DMS 273 (cell line): ENCODE measurements around the gene FSHR.

Experiments used
- DNase-seq: peaks from one replicate; lab custom pipeline; 2025; ENCODE audit not compliant: unreplicated experiment; lab: John Stamatoyannopoulos, UW

The FSHR gene

DNA sequence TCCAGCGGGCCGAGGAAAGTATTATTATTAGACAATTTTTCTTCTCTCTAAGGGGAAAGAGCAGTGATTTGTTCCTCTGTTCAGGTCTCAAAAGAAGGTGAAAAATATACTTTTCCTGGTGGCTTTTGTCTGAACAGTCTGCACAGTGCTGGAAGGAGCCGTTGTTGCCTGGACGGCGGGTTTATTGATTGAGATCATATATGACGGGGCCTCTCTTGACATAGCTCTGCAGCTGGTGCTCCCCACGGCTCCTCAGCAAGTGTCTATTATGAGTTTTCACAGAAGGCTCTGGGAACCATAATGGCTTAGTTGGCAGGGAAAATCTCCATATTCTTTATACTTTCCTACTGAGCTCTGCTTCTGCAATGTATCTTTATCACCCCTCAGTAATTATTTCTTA is 42.9 kb downstream of the FSHR start:
- no peak for DNase-seq

DNA sequence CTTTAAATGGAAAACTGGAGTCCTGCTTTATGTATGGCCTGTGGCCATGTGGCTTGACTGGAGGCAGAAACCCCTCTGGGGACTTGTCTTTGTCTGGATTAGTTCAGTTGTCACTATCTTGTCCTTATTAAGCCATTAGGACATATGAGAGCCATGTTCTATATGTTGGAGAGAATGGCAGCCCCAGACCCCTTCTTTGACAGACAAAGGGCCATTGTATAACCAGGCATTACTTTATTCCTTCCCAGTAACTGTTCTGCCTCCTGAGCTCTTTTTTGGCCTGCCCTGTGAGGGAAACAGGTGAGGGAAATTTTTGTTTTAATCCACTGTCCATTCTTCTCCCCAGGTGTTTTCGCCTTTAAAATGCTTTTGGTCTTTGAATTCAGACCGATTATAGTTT is 43.3 kb downstream of the FSHR start:
- DNase-seq: no peak

DNA sequence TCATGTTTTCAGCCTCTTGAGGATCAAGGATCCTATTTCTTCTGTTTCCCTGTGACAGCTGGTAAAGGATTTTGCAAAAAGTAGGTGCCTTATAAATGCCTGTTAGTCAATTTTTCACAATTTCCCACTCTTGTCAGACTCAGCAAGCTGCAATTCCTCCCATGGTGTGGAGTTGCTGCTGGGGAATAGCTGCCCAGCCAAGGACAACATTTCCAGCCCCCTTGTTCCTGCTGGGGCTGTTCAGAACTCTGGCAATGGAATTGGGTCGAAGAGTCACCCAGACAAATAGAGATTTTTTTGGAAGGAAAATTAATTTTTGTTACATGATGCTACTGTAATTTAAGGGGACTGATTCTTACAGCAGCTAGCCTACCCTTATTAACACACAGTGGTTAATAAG is 43.7 kb downstream of the FSHR start:
- DNase-seq: no peak

DNA sequence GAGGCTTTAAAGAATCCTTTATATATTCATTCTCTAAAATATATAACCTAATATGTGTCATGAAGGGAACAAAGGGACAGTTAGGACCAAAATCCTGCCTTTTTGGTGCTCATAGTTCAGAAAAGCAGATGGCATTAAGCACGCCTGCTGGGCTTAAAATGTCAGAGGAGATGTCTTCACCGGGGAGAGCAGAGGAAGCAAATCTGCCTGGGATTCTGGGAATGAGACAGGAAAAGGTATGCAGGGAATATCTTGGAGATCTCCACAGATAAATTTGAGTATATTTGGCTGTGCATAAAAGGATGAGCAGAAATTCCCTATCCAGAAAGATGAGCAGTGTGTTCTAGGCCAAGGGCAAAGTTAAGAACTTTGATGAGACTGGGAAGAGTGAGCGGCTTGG is 45.5 kb downstream of the FSHR start:
- DNase-seq: no peak

DNA sequence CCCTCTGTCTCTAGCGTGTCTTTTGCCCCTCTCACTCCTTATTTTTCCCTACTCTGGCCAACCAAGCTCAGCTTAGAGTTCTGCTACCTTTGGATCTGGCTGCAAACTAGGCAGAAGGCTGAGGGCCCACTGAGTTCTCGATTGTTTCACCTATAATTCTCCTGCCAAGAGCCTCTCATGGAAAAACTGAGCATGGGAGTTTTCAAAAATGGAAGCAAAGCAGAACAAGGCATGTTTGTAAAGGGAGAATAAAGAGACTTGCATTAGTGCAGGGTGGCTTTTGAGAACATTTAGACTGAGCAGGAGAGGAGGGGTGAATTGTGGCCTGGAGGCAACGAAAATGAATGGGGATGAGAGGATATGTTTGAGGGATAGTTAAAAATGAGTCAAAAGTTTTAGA is 45.9 kb downstream of the FSHR start:
- DNase-seq: no peak

DNA sequence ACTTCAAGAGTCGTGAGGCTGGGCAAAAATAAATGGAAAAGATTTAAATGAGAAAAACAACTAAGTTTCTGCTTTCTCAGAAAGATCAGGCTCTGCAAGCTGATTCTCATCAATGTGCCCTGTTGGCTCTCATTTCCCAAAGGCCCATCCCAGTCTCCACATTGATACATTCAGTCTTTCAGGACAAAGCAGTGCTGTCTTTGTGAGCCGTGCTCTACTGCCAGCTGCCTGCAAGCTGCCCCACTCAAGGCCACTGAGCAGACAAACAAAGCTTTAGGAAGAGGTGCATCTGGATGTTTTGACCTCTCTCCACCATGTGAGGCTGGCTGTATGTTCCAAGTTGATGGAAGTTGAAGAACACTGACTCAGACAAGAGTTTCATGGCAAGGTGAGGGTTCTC is 48.8 kb downstream of the FSHR start:
- DNase-seq: no peak

DNA sequence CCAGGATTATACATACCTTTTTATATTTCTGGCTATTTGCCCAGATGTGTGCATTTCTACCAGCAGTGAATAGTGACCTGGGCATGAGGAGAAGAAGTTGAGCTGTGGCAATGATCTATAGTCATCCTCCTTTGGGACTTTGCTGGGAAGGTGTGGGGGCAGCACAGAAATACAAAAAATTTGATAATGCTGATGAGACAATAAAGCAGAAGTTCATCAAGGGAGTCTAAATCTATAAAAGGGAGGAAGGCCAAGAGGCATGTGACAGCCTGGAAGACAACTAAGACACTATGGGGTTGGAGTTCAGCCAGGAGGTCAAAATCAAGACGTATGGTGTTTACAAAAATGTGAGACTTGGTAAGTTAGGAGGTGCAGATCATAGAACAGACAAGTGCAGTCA is 52.2 kb downstream of the FSHR start:
- DNase-seq: no peak

DNA sequence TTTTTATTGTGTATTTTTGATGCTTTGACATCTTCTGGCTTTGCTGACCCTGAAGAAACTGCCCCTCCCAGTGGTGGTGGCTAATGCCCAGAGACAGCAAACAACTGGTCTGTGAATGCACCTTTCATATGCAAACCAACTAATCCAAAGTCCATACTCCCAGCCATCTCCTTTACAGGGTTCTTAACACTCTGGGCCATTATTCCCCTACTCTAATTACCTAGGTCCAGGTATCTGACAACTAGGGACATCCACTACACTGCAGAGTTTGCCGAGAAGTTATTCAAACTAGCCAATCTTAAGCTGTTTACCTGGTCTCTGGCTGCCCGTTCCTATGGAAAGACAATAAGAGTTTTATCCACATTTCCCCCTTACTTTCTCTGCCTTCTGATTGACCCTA is 73.6 kb downstream of the FSHR start:
- DNase-seq: no peak

DNA sequence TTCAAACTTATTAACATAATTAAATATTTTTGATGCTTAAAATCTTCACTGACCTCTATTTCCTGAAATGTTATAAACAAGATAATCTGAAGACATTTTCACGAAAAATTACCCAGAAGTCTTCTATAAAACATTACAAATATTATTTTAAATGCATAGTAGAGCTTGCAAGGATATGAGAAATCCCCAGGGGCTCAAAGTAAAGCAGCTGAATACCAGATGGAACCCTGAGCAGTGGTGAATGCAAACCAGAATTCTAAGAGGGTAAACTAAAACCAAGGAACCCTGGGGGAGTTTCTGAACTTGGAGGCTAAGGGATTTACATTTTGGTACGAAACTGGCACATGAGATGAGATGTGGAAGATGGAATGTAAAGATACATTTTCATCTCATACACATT is 83.6 kb downstream of the FSHR start:
- no peak for DNase-seq

DNA sequence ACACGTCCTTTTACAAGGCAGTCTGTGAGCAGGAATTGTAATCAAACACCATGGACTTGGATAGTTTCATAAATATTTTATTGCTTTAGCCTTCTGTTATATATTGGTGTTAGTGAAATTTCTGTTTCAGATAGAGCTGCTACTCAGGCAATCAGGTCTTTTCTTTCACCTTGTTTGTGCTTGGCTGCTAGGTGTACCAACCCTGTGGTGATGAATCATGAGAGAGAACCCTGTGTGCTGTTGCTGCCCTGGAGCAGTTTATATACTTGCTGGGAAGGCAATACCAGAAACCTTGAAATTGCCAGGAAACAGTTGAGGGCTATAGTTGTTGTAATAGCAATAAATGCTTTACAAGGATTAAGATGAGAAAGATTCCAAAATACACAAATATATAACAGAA is 84.5 kb downstream of the FSHR start:
- no peak for DNase-seq

DNA sequence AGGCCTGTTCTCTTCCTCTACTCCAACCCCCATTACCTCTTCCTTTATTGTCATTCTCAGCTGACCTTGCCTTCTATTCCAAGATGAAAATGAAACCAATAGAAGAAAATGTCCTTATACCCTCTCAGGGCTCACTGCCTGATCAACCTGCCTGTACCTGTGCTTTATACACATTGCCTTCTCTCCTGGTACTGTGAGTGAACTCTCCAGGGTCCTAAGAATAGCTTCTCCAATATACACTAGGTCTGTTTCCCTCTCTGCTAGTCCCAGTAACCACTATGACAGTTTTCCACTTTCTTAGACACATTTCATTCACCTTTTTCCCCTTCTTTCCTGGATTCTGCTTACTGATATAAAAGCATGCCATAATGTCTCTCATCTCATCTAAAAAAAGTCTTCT is 85.7 kb downstream of the FSHR start:
- DNase-seq: no peak

DNA sequence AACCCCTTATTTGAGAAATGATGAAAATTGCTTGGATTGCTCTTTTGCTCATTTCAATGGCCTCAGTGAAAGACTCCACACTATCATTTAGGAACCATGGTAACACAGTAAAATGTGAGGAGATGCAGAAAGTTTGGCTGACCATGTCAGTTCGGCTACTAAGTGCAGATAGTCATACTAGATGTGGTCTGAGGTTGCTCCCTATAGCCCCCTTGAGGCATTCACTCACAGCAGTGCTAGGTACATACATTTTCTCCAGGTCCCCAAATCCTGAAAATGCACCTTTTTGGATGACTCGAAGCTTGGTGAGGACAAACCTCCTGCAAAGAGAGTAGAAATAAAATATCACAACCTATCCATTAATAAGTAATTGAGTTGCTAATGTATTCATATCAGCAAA is 86.3 kb downstream of the FSHR start:
- DNase-seq: no peak

DNA sequence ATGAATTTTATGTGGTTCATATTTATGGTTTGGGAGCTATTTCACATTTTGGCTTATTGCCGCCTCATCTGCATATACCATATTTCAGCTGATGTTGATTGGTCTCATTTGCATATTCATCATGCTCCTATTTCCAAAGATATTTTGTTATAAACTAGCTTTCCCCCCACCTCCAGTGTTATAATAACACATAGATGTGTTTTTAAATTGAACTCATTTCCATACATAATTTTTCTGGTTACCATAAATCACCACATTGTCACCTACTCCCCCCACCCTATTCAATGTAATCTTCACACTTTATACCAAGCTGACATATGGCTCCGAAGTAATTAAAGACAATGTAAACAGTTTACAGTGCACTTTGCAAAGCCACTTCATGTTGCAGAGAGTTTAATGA is 101.2 kb downstream of the FSHR start:
- DNase-seq: no peak

DNA sequence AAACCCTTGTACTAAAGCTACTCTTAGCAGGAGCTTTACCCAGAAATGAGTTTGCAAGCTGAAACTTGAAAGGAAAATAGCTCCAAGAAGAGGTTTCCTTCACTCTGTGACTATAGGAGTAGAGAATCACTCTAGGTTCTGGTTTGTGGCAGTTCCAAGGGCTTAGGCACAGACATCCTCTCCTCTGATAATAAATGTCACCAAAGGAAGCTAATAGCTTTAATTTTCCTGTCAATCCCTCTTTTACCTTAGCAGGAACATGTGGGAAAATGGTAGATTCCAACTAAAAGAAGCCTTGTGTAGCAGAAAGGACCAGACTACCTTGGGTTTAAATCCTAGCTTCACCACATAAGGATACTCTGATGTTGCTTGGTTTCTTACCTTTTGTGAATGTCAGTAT is 104.0 kb downstream of the FSHR start:
- DNase-seq: no peak

DNA sequence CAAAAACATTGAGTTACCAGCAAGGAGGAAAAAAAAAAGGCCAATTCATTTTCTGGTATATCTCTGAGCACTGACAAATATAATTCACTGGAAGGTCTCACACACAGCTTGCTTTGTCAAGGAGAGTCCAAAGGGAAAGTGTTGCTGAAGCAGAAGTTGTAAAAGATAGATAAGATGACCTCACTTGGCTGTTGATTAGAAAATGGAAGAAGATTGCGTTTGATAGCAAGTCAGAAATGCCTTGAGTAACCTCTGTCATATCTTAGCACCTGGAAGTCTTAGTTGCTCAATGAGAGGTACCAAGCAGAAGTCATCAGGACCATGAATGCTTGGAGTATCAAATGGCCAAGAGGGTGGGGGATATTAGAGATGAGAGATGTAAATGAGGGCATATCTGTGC is 105.2 kb downstream of the FSHR start:
- DNase-seq: no peak

DNA sequence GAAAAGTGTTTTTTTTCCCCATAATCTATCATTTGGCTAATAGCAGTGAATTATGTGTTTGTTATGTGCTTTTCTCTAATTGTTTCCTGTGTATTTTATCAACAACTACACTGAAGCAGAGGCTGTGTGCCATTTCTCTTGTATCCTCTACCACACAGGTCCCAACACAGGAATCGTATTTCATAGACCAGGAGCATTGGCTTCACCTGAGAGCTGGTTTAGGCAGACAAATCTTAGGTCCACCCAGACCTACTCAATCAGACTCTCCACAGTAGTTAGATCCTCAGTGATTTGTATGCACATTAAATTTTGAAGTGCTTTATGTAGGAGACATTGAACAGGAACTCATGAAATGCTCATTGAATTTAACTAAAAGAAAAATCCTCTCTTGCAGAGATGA is 109.2 kb downstream of the FSHR start:
- no peak for DNase-seq

DNA sequence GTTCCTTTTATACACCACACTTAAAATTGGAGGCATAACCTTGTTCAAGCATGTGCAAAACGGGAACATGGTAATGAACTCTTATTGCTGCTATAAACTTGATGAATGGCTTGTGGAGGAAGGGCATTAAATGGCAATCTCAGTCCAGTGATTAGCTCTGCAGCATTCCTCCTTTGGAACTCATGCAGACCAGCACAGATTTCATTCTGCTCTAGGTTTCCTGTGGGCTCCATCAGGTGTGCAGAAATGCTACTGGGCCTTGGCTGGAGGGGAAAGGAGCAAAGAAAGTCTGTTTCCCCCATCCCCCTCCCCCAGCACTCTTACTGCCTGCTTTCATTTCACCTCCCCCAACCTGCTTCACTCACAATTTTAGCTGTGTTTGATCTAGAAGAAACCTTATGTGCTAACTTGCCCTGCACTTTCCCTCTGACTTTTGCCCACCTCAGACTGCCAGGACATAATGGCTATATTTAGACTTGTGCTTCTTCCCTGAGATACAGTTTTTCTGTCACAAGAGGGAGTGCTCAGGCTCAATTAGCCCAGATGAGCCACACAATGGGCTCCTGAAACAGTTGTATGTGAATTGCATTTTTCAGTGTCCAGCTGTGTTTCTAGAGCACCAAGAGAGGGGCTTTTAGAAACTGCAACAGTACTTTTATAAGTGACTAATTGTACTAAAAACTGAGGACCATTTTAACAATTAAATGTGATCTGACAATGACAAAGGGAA is 109.8 kb downstream of the FSHR start:
- peak; percentile 10 for DNase-seq

DNA sequence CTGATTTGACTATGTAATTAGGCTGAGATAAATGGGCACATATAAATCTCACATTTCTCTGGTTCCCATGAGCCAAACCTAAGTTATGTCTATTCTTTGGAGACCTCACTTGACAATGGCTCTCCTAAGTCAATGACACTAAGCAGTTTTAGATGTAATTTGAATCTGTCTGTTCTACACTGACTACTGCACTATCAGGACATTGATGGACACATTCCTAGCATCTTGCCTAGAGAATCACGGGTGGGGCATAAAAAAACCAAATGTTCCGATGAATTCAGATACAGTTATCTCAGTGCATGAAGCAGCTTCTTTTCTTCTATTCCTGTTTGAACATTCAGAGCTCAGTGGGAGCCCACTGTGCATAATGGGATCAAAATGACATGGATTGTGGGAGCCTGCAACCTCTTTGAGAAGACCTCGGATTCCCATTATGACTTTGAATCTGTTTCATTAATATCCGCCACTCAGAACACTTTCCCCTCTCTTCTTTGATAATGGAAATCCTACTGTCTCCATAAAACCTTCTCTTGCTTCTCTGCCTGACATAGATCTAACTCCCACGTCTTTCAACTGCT is 110.8 kb downstream of the FSHR start:
- no peak for DNase-seq

DNA sequence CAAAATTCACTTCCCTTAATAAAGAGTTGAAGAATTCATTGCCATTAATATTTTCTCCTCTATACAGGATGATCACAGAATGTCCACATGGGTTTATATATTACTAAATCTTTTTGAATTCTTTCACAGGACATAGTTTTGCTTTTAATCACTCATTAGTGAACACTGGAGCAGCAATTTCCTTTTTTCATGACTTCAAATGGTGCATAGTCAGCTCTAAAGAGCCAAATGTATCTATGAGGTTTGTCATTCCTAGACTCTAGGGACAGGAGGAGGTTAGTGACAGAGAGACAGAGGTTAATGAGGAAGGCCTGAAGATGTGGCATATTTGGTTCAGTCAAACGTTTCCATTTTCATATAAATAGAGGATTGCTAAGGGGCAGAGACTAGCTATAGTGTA is 111.8 kb downstream of the FSHR start:
- no peak for DNase-seq

DNA sequence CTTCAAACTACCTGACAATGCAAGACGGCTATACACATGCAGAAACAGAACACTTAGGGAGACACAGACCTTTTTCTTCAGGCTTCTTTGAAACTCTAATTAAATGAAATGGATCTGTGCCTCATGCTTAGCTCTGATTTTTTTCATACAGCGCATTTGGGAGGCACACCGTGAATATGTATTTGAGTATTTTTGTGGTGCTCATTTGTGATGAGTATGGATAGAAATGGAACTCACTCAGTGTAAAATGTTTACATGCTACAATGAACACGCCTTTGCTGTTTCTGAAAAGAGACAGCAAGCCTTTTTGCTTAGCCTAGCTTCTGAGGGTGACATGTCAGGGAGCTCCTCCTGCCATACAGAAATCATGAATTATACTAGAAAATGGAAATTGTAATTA is 113.3 kb downstream of the FSHR start:
- DNase-seq: no peak

DNA sequence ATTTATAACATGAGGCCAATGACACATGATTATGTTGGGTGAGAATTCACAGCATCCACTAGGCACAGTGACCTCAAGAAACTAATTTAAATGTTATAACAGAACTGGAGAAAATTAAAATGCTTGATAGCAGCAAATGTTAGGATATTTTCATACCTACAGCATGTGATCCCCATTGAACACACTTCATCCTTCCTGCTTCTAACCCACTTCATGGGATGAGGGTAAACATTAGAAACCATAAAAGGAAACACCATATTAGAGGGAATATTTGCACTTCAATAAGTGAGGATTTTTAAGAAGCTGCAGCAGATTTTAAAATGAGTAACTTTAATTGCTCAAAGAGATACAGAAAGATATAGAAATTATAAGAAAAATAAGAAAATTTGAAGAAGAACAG is 117.1 kb downstream of the FSHR start:
- DNase-seq: no peak

DNA sequence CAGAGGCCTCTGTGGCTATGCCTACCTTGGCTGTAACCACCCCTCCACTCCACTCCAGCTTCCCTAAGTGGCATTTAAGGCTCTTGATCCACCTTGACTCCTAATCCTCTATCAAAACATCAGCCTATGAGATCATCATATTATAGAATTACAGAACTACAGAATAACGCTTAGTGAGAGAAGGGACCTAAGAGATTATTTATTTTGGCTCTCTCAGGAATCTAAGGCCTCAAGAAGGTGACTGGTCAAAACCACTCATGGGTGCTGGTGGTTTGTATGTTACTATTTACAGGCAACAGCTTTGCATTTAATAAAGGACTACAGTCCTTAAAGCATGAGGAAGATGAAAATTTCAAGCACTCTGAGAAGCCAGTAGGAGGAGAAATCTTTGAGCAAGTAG is 118.8 kb downstream of the FSHR start:
- no peak for DNase-seq
